ENCODE measurements around the gene DNAH2. TPM values are rescaled to one million over a fixed set of nuclear protein-coding genes. Genes with fewer than 3 reads are reported as not detected.

The DNAH2 gene
- total and polyA plus RNA-seq, 2 of the 13 experiments (the other 11 are each of a cell fraction or from before 2014, with no cell fraction given), result not detected

- peak; percentile 98 for TF ChIP-seq ZFP91 (CRISPR knock-in tag; IDR thresholded peaks at IDR 0.05; ENCODE audit: borderline replicate concordance)
- no peak for TF ChIP-seq ZNF646 (CRISPR knock-in tag; IDR thresholded peaks at IDR 0.05)
- TF ChIP-seq PAXIP1 (CRISPR knock-in tag; conservative IDR thresholded peaks at IDR 0.05), result peak; percentile 29; the same call in 1 of the 2 replicates
- TF ChIP-seq ATF2 (CRISPR knock-in tag; IDR thresholded peaks at IDR 0.05), result peak; percentile 23; the same call in 1 of the 2 replicates
- peak; percentile 83 for TF ChIP-seq ZNF740 (CRISPR knock-in tag; IDR thresholded peaks at IDR 0.05)
- TF ChIP-seq ZNF552 (CRISPR knock-in tag; IDR thresholded peaks at IDR 0.05; ENCODE audit: borderline replicate concordance), result no peak
- no peak for TF ChIP-seq ZNF234 (CRISPR knock-in tag; conservative IDR thresholded peaks at IDR 0.05)
- TF ChIP-seq POLR2A (IDR thresholded peaks at IDR 0.05; ENCODE audit: insufficient read depth in 1 of 2, low read depth in 2 of 2, low read length in 2 of 2), result peak; percentile 49 to 54; a peak in 2 of 4 replicates
- TF ChIP-seq DDIT3 (CRISPR knock-in tag; IDR thresholded peaks at IDR 0.05), result peak; percentile 89; the same call in 1 of the 2 replicates
- TF ChIP-seq ZNF550 (CRISPR knock-in tag; IDR thresholded peaks at IDR 0.05; ENCODE audit: borderline replicate concordance), result no peak
- no peak for TF ChIP-seq ZNF296 (CRISPR knock-in tag; conservative IDR thresholded peaks at IDR 0.05)
- TF ChIP-seq CEBPG (CRISPR knock-in tag; IDR thresholded peaks at IDR 0.05), result peak; percentile 90
These were observed 120.8 kb downstream of the DNAH2 start (continued) for GRCh38 chr17:7838090-7839075.
